ENCODE measurements around the gene UTS2B. TPM values are rescaled to one million over a fixed set of nuclear protein-coding genes. Genes with fewer than 3 reads are reported as not detected.

UTS2B gene, protein sequence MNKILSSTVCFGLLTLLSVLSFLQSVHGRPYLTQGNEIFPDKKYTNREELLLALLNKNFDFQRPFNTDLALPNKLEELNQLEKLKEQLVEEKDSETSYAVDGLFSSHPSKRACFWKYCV
- not detected in 2 replicates for total RNA-seq (2014; rRNA removed; shearing (Covaris generic); ENCODE audit: low replicate concordance)

DNA sequence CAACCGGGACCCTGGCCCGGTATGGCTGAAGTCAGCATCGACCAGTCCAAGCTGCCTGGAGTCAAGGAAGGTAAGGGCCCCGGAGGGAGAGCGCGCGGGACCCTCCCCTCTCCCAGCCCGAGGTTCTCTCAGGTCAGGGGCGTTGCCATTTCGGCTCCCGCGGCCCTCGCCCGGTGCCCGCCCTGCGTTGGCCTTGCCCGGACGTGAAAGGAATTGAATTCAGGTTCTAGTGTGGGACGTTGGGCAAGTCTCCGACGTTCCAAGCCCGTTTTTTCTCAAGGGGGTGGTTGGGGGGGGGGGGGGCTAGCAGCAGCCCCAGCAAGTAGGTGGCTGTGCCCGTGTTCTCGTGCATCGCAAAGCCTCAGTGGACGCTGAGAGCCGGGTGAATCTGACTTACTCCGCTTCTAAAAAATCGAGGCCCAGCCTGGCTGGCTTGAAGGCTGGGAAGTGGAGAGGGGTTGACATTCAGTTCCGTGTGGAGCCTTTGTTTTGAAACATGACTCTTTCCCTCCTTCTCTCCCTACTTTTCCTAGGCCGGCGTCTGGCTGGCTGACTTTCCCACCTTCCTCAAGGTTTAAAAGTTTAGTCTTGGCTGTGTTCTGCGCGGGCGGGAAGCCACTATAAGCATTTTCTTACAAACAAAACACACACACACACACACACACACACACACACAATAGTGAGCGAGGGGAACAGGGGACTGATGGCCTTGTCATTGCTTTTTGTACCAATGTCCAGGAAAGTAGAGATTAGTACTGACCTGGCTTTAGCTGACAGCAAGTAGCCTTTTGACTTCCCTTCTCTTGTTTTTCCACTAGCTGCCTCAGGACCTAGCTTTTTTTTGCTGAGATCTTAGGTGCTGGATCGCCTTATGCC is at the start of gene UTS2B:
Gene UTS2B (minus strand): TSS at position 873 of the 876 bp plus-strand sequence. CDS start 48,337 bp downstream, outside the sequence.
- Histone ChIP-seq H3K79me2 (ENCODE audit: low read length) (no peaks in the 10 kb centered on the region), H3K36me3 (ENCODE audit: insufficient read depth, low read length) (no peaks in the 10 kb centered on the region), H3K9me3 (ENCODE audit: low read length) (peaks cover 20% of the 10 kb centered on the region), H3K4me1 (ENCODE audit: low read length) (no peaks in the 10 kb centered on the region), H3K4me2 (ENCODE audit: low read depth, low read length, poor library complexity, severe bottlenecking) (no peak within 1 kb of the TSS), H3K9me2 (replicated peaks; ENCODE audit: insufficient read depth, low read length) (no peaks in the 10 kb centered on the region), H4K20me1 (ENCODE audit: insufficient read depth, low read depth, low read length) (no peaks in the 10 kb centered on the region), H3K27me3 (ENCODE audit: low read length) (no peaks in the 10 kb centered on the region), H3K4me3 (ENCODE audit: low read length) (no peak within 1 kb of the TSS), H2AFZ (ENCODE audit: low read length) (no peak within 1 kb of the TSS), H3K27ac (ENCODE audit: low read length) (no peak within 1 kb of the TSS), H3K9ac (ENCODE audit: low read length) (no peak within 1 kb of the TSS)
- DNase-seq, result no peak

DNA sequence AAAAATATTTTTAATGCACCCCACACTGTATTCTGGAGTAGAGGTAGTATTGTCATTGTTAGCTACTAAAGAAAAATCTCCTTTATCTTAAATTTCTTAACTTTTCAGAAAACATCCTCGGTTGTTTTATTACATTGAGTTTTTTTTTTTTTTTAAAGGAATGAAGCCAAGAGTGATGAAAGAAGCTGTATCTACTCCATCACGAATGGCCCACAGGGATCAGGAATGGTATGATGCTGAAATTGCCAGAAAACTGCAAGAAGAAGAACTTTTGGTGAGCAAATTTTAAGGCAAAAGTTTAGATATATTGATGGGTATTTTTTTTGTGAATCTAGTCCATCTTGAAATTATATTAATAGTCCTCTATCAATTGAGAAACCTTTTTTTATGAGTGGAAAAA is 49.7 kb upstream of the UTS2B start:
- Histone ChIP-seq H3K4me3 (ENCODE audit: low read length) (no peak overlapping the region), H3K79me2 (ENCODE audit: low read length) (no peaks in the 10 kb centered on the region), H3K9ac (ENCODE audit: low read length) (no peak overlapping the region), H2AFZ (ENCODE audit: low read length) (no peak overlapping the region), H3K4me2 (ENCODE audit: low read depth, low read length, poor library complexity, severe bottlenecking) (no peak overlapping the region), H3K9me3 (ENCODE audit: low read length) (no peaks in the 10 kb centered on the region; the same call in 1 of the 2 replicates), H3K4me1 (ENCODE audit: low read length) (no peaks in the 10 kb centered on the region), H3K36me3 (ENCODE audit: insufficient read depth, low read length) (no peaks in the 10 kb centered on the region), H3K27me3 (ENCODE audit: low read length) (no peaks in the 10 kb centered on the region), H4K20me1 (ENCODE audit: insufficient read depth, low read depth, low read length) (no peaks in the 10 kb centered on the region), H3K27ac (ENCODE audit: low read length) (no peak overlapping the region), H3K9me2 (replicated peaks; ENCODE audit: insufficient read depth, low read length) (no peaks in the 10 kb centered on the region)
- no peak for DNase-seq

DNA sequence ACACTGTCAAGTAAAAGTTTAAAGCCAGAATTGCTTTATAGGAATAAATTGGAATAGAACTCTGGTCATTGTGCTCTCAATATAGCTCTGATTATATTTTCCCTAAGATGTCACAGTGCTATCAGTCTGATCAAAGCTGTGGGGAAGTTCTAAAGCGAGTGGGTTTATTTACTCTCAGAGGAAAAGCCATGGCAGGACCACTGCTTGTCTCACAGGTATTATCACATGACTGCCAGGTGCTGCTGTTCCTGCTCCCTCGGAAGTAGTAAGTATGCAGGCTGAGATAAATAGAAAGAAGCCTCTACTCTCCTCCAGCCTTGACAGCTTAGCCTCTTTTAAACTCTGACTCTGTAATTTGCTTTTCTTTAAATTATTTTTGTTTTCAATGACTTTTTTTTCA is 49.1 kb upstream of the UTS2B start:
- no peak for DNase-seq
- Histone ChIP-seq H3K4me3 (ENCODE audit: low read length) (no peak overlapping the region), H3K9me3 (ENCODE audit: low read length) (peaks cover 4% of the 10 kb centered on the region; the same call in 1 of the 2 replicates), H3K36me3 (ENCODE audit: insufficient read depth, low read length) (no peaks in the 10 kb centered on the region), H3K27me3 (ENCODE audit: low read length) (no peaks in the 10 kb centered on the region), H3K4me2 (ENCODE audit: low read depth, low read length, poor library complexity, severe bottlenecking) (no peak overlapping the region), H3K79me2 (ENCODE audit: low read length) (no peaks in the 10 kb centered on the region), H3K9me2 (replicated peaks; ENCODE audit: insufficient read depth, low read length) (no peaks in the 10 kb centered on the region), H3K4me1 (ENCODE audit: low read length) (no peaks in the 10 kb centered on the region), H2AFZ (ENCODE audit: low read length) (no peak overlapping the region), H3K27ac (ENCODE audit: low read length) (no peak overlapping the region), H4K20me1 (ENCODE audit: insufficient read depth, low read depth, low read length) (no peaks in the 10 kb centered on the region), H3K9ac (ENCODE audit: low read length) (no peak overlapping the region)

DNA sequence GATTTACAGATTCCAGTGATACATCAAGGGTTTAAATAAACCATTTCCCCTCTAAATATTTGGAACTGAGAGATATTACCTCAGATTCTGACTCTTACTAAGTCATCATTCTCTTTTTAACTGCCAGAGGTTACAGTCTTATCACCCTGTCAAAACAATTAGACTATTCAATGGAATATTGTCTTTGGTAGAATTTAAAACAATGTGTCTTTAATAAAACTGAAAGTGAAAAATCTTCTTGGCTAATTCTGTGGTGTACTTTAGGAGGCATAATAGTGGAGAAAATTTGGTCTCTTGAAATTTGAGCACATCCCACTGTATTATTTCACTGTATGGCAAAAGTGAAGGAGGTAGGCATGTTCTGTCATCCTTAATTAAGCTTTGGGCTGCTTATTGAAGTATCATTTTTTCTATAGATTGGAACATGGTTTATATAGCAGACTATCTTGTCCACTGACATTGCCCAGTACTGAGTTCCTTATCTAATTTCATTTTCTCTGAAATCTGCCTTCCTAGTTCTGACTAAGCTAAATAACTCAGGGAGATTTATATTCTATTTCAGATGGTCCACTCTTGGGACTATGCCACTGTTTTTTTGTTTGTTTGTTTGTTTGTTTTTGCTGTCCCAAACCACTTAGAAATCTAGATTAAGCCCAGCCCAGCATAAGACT is 48.0 kb upstream of the UTS2B start:
- no peaks in the 10 kb centered on the region for H3K36me3 ChIP-seq (ENCODE audit: insufficient read depth, low read length)
- peaks cover 4% of the 10 kb centered on the region; the same call in 1 of the 2 replicates for H3K27me3 ChIP-seq (ENCODE audit: low read length)
- no peak overlapping the region for H3K4me3 ChIP-seq (ENCODE audit: low read length)

DNA sequence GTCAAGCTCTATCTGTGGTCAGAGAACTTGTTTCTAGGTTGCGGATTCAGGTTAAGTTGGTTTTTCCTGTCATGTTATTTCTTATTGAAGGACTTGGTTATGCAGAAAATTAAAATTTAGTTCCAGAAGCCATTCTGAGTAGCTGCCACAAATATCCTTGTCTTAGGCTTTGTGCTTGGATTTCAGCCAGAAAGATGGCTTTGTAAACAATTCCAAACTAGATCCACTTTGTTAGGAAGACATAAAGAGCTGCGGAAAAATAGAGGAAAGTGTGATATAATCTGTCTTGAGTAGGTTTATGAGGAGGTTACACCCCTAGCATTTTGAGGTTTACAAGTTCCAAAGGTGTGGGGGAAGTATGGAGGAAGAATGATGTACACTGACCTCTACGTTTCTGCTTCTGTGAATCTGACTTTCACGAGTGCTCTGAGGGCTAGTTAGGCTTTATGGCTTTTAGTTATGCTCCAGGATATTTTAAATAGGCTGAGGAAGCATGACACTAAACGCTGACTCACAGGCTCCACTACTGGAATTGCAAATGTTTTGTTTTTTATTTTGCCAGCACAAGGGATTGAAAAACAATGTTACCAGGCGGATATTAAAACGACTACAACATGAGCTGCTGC is 46.3 kb upstream of the UTS2B start:
- Histone ChIP-seq H3K4me2 (ENCODE audit: low read depth, low read length, poor library complexity, severe bottlenecking) (no peak overlapping the region), H3K27ac (ENCODE audit: low read length) (no peak overlapping the region), H3K9me2 (replicated peaks; ENCODE audit: insufficient read depth, low read length) (no peaks in the 10 kb centered on the region), H4K20me1 (ENCODE audit: insufficient read depth, low read depth, low read length) (no peaks in the 10 kb centered on the region), H3K27me3 (ENCODE audit: low read length) (peaks cover 4% of the 10 kb centered on the region; the same call in 1 of the 2 replicates), H3K9me3 (ENCODE audit: low read length) (peaks cover 4% of the 10 kb centered on the region), H3K4me1 (ENCODE audit: low read length) (no peaks in the 10 kb centered on the region), H3K4me3 (ENCODE audit: low read length) (no peak overlapping the region), H3K36me3 (ENCODE audit: insufficient read depth, low read length) (no peaks in the 10 kb centered on the region), H2AFZ (ENCODE audit: low read length) (no peak overlapping the region), H3K79me2 (ENCODE audit: low read length) (no peaks in the 10 kb centered on the region), H3K9ac (ENCODE audit: low read length) (no peak overlapping the region)
- no peak for DNase-seq

More for the DNA sequence above, 48.0 kb upstream of the UTS2B start:
- no peak overlapping the region for H3K9ac ChIP-seq (ENCODE audit: low read length)
- no peak overlapping the region for H3K27ac ChIP-seq (ENCODE audit: low read length)
- DNase-seq, result no peak
- H2AFZ ChIP-seq (ENCODE audit: low read length), result no peak overlapping the region
- no peaks in the 10 kb centered on the region for H3K4me1 ChIP-seq (ENCODE audit: low read length)
- H3K4me2 ChIP-seq (ENCODE audit: low read depth, low read length, poor library complexity, severe bottlenecking), result no peak overlapping the region
- H3K79me2 ChIP-seq (ENCODE audit: low read length), result no peaks in the 10 kb centered on the region
- H4K20me1 ChIP-seq (ENCODE audit: insufficient read depth, low read depth, low read length), result no peaks in the 10 kb centered on the region
- no peaks in the 10 kb centered on the region for H3K9me2 ChIP-seq (replicated peaks; ENCODE audit: insufficient read depth, low read length)
- peaks cover 4% of the 10 kb centered on the region for H3K9me3 ChIP-seq (ENCODE audit: low read length)

DNA sequence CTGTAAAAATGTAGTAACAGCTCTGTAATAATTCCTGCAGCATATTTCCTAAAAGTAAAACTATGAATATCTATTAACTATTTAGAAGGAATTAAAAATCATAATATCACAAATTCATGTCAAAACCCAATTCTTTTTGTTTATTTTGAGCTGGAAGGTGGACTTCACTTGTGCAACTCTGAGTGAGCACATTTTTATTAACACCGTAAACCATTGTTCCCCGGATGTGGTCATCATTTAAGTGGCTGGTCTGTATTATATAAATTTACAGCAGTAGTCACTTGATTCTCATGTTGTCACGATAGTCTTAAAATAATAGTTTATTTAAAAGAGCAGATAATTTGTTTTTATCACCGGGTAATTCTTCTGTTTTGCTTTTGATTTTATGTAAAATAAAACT is 43.0 kb upstream of the UTS2B start:
- Histone ChIP-seq H3K9ac (ENCODE audit: low read length) (no peak overlapping the region), H4K20me1 (ENCODE audit: insufficient read depth, low read depth, low read length) (no peaks in the 10 kb centered on the region), H3K9me3 (ENCODE audit: low read length) (peaks cover 4% of the 10 kb centered on the region), H3K9me2 (replicated peaks; ENCODE audit: insufficient read depth, low read length) (0 out of 2 replicates have a peak, but pooled peaks cover 1% of the 10 kb centered on the region), H3K79me2 (ENCODE audit: low read length) (no peaks in the 10 kb centered on the region), H3K27ac (ENCODE audit: low read length) (no peak overlapping the region), H3K36me3 (ENCODE audit: insufficient read depth, low read length) (no peaks in the 10 kb centered on the region), H3K27me3 (ENCODE audit: low read length) (peaks cover 4% of the 10 kb centered on the region; the same call in 1 of the 2 replicates), H3K4me2 (ENCODE audit: low read depth, low read length, poor library complexity, severe bottlenecking) (no peak overlapping the region), H3K4me1 (ENCODE audit: low read length) (no peaks in the 10 kb centered on the region), H3K4me3 (ENCODE audit: low read length) (no peak overlapping the region), H2AFZ (ENCODE audit: low read length) (no peak overlapping the region)
- no peak for DNase-seq

DNA sequence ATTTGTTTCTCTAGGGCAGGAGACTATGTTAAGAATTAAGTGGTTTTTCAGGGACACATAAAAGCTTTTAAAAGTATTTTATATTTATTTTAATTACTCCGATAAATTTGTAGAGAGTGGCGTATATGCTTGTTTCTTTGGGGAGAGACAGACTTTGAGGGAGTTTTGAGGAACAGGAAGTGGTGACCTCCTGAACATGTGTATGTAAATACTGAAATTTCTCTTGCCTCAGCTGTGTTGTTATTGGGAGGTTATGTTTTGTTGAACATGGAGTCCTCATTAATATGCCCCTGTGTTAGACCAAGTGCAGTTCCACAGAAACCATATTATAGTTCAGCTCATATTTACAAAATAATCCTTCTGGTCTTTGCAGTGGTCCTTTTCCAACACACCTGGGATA is 41.8 kb upstream of the UTS2B start:
- DNase-seq, result no peak
- no peaks in the 10 kb centered on the region for H4K20me1 ChIP-seq (ENCODE audit: insufficient read depth, low read depth, low read length)
- no peaks in the 10 kb centered on the region for H3K4me1 ChIP-seq (ENCODE audit: low read length)
- H3K79me2 ChIP-seq (ENCODE audit: low read length), result no peaks in the 10 kb centered on the region
- peaks cover 4% of the 10 kb centered on the region for H3K9me3 ChIP-seq (ENCODE audit: low read length)
- H3K4me2 ChIP-seq (ENCODE audit: low read depth, low read length, poor library complexity, severe bottlenecking), result no peak overlapping the region
- H3K9me2 ChIP-seq (replicated peaks; ENCODE audit: insufficient read depth, low read length), result 0 out of 2 replicates have a peak, but pooled peaks cover 9% of the 10 kb centered on the region
- no peak overlapping the region for H3K9ac ChIP-seq (ENCODE audit: low read length)
- H3K36me3 ChIP-seq (ENCODE audit: insufficient read depth, low read length), result no peaks in the 10 kb centered on the region
- H3K4me3 ChIP-seq (ENCODE audit: low read length), result no peak overlapping the region
- H3K27ac ChIP-seq (ENCODE audit: low read length), result no peak overlapping the region
- no peak overlapping the region for H2AFZ ChIP-seq (ENCODE audit: low read length)
- peaks cover 4% of the 10 kb centered on the region; the same call in 1 of the 2 replicates for H3K27me3 ChIP-seq (ENCODE audit: low read length)
